Liver (tissue), 9 donors: ENCODE measurements around the gene SLFN14. TPM values are rescaled to one million over a fixed set of nuclear protein-coding genes. Genes with fewer than 3 reads are reported as not detected.
"Not testable (repeated sequence)": the region's sequence is repeated elsewhere in the genome, so short reads cannot be mapped to it uniquely, and the experiment has no call there.

ENCODE experiments used
- DNase-seq: peaks from one replicate; pipeline ENCODE4 v3.0.0-alpha.2; 2017; ENCODE audit warnings: low spot score
- H3K27ac ChIP-seq, 2 donors: one replicate each; pipeline ENCODE4 v1.7.0; 2013; ENCODE audit warnings: inconsistent platforms in 2 of 2, low read length in 2 of 2, control low read depth in 1 of 2, low read depth in 1 of 2, mild to moderate bottlenecking in 1 of 2
- H3K27me3 ChIP-seq, 4 donors: one replicate each; pipeline versions ENCODE4 v1.6.1 to v1.7.0; 2013; ENCODE audit warnings: low read length in 3 of 4, inconsistent platforms in 1 of 4, mild to moderate bottlenecking in 1 of 4, moderate library complexity in 1 of 4; ENCODE audit not compliant: control insufficient read depth in 4 of 4, insufficient read depth in 4 of 4
- H3K36me3 ChIP-seq, 4 donors: one replicate each; pipeline versions ENCODE4 v1.6.1 to v1.7.0; 2013; ENCODE audit warnings: low read length in 3 of 4, mild to moderate bottlenecking in 3 of 4, low read depth in 1 of 4, moderate library complexity in 1 of 4; ENCODE audit not compliant: control insufficient read depth in 4 of 4, insufficient read depth in 3 of 4
- H3K4me1 ChIP-seq, 4 donors: one replicate each; pipeline versions ENCODE4 v1.6.1 to v1.7.0; 2013; ENCODE audit warnings: low read length in 3 of 4, mild to moderate bottlenecking in 3 of 4, moderate library complexity in 1 of 4; ENCODE audit not compliant: control insufficient read depth in 4 of 4, insufficient read depth in 4 of 4
- H3K4me3 ChIP-seq, 3 donors: one replicate each; pipeline versions ENCODE4 v1.6.1 to v1.7.0; 2013; ENCODE audit warnings: low read length in 3 of 3, control low read depth in 1 of 3, low read depth in 1 of 3, mild to moderate bottlenecking in 1 of 3
- H3K9ac ChIP-seq, 2 donors: one replicate each; pipeline ENCODE4 v1.7.0; 2013; ENCODE audit warnings: low read length in 2 of 2, mild to moderate bottlenecking in 2 of 2, moderate library complexity in 2 of 2, control low read depth in 1 of 2, low read depth in 1 of 2
- H3K9me3 ChIP-seq, 4 donors: one replicate each; pipeline versions ENCODE4 v1.6.1 to v1.7.0; 2013; ENCODE audit warnings: low read length in 3 of 4; ENCODE audit not compliant: control insufficient read depth in 4 of 4
- CTCF ChIP-seq: fragments of 150-350 bp; IDR thresholded peaks from 2 replicates; pipeline ENCODE4 v1.5.1; 2017; ENCODE audit warnings: improper control_type of control experiment, low read depth, low read length; ENCODE audit not compliant: missing input control
- EGR1 ChIP-seq, 2 donors: IDR thresholded peaks; 2 replicates each; pipeline ENCODE4 v1.6.1; 2016 to 2018; ENCODE audit warnings: antibody characterized with exemption in 2 of 2, low read depth in 2 of 2
- FOXA1 ChIP-seq: IDR thresholded peaks from 2 replicates; pipeline ENCODE4 v1.6.1; 2016; ENCODE audit warnings: antibody characterized with exemption
- FOXA2 ChIP-seq: IDR thresholded peaks from 2 replicates; pipeline ENCODE4 v1.6.1; 2016; ENCODE audit warnings: antibody characterized with exemption
- GABPA ChIP-seq, 2 donors: IDR thresholded peaks in 1 of 2; conservative IDR thresholded peaks in 1 of 2; 2 replicates each; pipeline ENCODE4 v1.6.1; 2016; ENCODE audit warnings: antibody characterized with exemption in 2 of 2, mild to moderate bottlenecking in 1 of 2, moderate library complexity in 1 of 2
- HNF4A ChIP-seq, 2 donors: conservative IDR thresholded peaks; 2 replicates each; pipeline ENCODE4 v1.6.1; 2016; ENCODE audit warnings: antibody characterized with exemption in 2 of 2, mild to moderate bottlenecking in 2 of 2
- HNF4G ChIP-seq: IDR thresholded peaks from 2 replicates; pipeline ENCODE4 v1.6.1; 2016; ENCODE audit warnings: antibody characterized with exemption
- JUND ChIP-seq, 2 donors: IDR thresholded peaks; 2 replicates each; pipeline ENCODE4 v1.6.1; 2016; ENCODE audit warnings: antibody characterized with exemption in 2 of 2
- MAX ChIP-seq: IDR thresholded peaks from 2 replicates; pipeline ENCODE4 v1.6.1; 2016; ENCODE audit warnings: antibody characterized with exemption
- NR2F2 ChIP-seq: IDR thresholded peaks from 2 replicates; pipeline ENCODE4 v1.6.1; 2016; ENCODE audit warnings: antibody characterized with exemption
- RAD21 ChIP-seq, 2 donors: IDR thresholded peaks; 2 replicates each; pipeline ENCODE4 v1.6.1; 2016; ENCODE audit warnings: antibody characterized with exemption in 2 of 2, mild to moderate bottlenecking in 2 of 2
- RXRA ChIP-seq, 2 donors: IDR thresholded peaks; 2 replicates each; pipeline ENCODE4 v1.6.1; 2017 to 2018; ENCODE audit warnings: antibody characterized with exemption in 2 of 2, mild to moderate bottlenecking in 1 of 2
- SP1 ChIP-seq: IDR thresholded peaks from 2 replicates; pipeline ENCODE4 v1.6.1; 2018; ENCODE audit warnings: antibody characterized with exemption, mild to moderate bottlenecking
- TAF1 ChIP-seq: conservative IDR thresholded peaks from 2 replicates; pipeline ENCODE4 v1.6.1; 2016; ENCODE audit warnings: antibody characterized with exemption, mild to moderate bottlenecking
- YY1 ChIP-seq: IDR thresholded peaks from 2 replicates; pipeline ENCODE4 v1.6.1; 2016; ENCODE audit warnings: antibody characterized with exemption, mild to moderate bottlenecking
- WGBS: extraction: QIAGEN DNeasy Blood & Tissue Kit; methylation state at CpG from one replicate; pipeline ENCODE4 v1.1.7; 2013; 5-methylcytosine and 5-hydroxymethylcytosine counted together
- polyA plus RNA-seq, 2 donors: library from polyadenylated mRNA; stranded (reverse) in 1 of 2; unstranded in 1 of 2; fragments of 200-250 nt in 1 of 2; fragments of >200 nt in 1 of 2; fragmentation: Nextera tagmentation in 1 of 2; extraction: Ambion mirVana in 1 of 2; gene quantifications; one replicate each; pipeline versions ENCODE4 v1.2.1 to v1.2.3, GENCODE V29; 2013 to 2015
- total RNA-seq, 2 donors: library from RNA; depleted of rRNA; stranded (reverse); fragments of >200 nt; gene quantifications; one replicate each; pipeline ENCODE4 v1.2.3, GENCODE V29; 2014
- TF ChIP-seq, protein P1 (sequence below): IDR thresholded peaks from 2 replicates; pipeline ENCODE4 v1.6.1; 2016; ENCODE audit warnings: antibody characterized with exemption
- TF ChIP-seq, protein P2 (sequence below): IDR thresholded peaks from 2 replicates; pipeline ENCODE4 v1.6.1; 2016; ENCODE audit warnings: antibody characterized with exemption
- donor health status: healthy.
- donor health status: healthy.
- donor health status: healthy.
- donor health status: healthy.
- donor health status: healthy.

SLFN14 gene
- total and polyA plus RNA-seq, 4 donors = under 0.01 to 23.7 TPM; not detected in 2

- TF ChIP-seq EGR1 (IDR thresholded peaks at IDR 0.05; ENCODE audit: low read depth in 2 of 2) (no peak), RAD21 (IDR thresholded peaks at IDR 0.05) (no peak), SP1 (no peak), TAF1 (no peak), FOXA2 (no peak), CTCF (no peak), NR2F2 (no peak), YY1 (no peak), HNF4A (conservative IDR thresholded peaks at IDR 0.05) (no peak), JUND (IDR thresholded peaks at IDR 0.05) (no peak), MAX (no peak)
- TF ChIP-seq, protein P1, sequence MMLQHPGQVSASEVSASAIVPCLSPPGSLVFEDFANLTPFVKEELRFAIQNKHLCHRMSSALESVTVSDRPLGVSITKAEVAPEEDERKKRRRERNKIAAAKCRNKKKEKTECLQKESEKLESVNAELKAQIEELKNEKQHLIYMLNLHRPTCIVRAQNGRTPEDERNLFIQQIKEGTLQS = no peak
- no peaks in the 10 kb centered on the region for H3K9me3 ChIP-seq
Measured at GRCh38 chr17:35519906-35520442, 40.6 kb downstream of the SLFN14 start.

GRCh38 chr17:35519439-35519838 is 41.2 kb downstream of the SLFN14 start:
- Histone ChIP-seq H3K27me3 (peaks cover 0 to 12% (median 3%) of the 10 kb centered on the region in 4 donors), H3K4me3 (no peak overlapping the region), H3K36me3 (no peaks in the 10 kb centered on the region), H3K27ac (no peak overlapping the region), H3K9me3 (no peaks in the 10 kb centered on the region), H3K4me1 (peaks cover 0 to 3% (median 0%) of the 10 kb centered on the region in 4 donors), H3K9ac (no peak overlapping the region)
- DNase-seq = no peak
- 55% methylated on average over 3 of the region's 3 CpGs for WGBS
- no peak for TF ChIP-seq GABPA (IDR thresholded peaks at IDR 0.05 in 1 of 2, conservative IDR thresholded peaks at IDR 0.05 in 1 of 2)
- TF ChIP-seq, protein P1 = no peak
- TF ChIP-seq JUND (IDR thresholded peaks at IDR 0.05) = no peak
- no peak for TF ChIP-seq SP1
- TF ChIP-seq HNF4G = no peak
- no peak for TF ChIP-seq HNF4A (conservative IDR thresholded peaks at IDR 0.05)
- TF ChIP-seq YY1 = no peak
- TF ChIP-seq EGR1 (IDR thresholded peaks at IDR 0.05; ENCODE audit: low read depth in 2 of 2) = no peak
- no peak for TF ChIP-seq CTCF
- no peak for TF ChIP-seq RXRA (IDR thresholded peaks at IDR 0.05)
- TF ChIP-seq FOXA2 = no peak
- TF ChIP-seq FOXA1 = no peak
- TF ChIP-seq, protein P2, sequence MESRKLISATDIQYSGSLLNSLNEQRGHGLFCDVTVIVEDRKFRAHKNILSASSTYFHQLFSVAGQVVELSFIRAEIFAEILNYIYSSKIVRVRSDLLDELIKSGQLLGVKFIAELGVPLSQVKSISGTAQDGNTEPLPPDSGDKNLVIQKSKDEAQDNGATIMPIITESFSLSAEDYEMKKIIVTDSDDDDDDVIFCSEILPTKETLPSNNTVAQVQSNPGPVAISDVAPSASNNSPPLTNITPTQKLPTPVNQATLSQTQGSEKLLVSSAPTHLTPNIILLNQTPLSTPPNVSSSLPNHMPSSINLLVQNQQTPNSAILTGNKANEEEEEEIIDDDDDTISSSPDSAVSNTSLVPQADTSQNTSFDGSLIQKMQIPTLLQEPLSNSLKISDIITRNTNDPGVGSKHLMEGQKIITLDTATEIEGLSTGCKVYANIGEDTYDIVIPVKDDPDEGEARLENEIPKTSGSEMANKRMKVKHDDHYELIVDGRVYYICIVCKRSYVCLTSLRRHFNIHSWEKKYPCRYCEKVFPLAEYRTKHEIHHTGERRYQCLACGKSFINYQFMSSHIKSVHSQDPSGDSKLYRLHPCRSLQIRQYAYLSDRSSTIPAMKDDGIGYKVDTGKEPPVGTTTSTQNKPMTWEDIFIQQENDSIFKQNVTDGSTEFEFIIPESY = no peak
- no peak for TF ChIP-seq RAD21 (IDR thresholded peaks at IDR 0.05)
- TF ChIP-seq TAF1 = no peak
- no peak for TF ChIP-seq NR2F2

More at GRCh38 chr17:35519906-35520442, 40.6 kb downstream of the SLFN14 start:
- no peak for DNase-seq
- Histone ChIP-seq H3K27me3 (peaks cover 0 to 8% (median 3%) of the 10 kb centered on the region in 4 donors), H3K4me3 (no peak overlapping the region), H3K9ac (no peak overlapping the region), H3K27ac (no peak overlapping the region), H3K4me1 (peaks cover 0 to 3% (median 0%) of the 10 kb centered on the region in 4 donors), H3K36me3 (no peaks in the 10 kb centered on the region)
- 65% methylated on average over 8 of the region's 8 CpGs for WGBS

GRCh38 chr17:35518431-35518830 is 42.2 kb downstream of the SLFN14 start:
- H3K27me3 ChIP-seq = peaks cover 0 to 12% (median 7%) of the 10 kb centered on the region in 4 donors
- 83% methylated on average over 5 of the region's 5 CpGs for WGBS
- H3K9me3 ChIP-seq, H3K4me3 ChIP-seq, H3K27ac ChIP-seq, H3K9ac ChIP-seq, H3K36me3 ChIP-seq, H3K4me1 ChIP-seq, DNase-seq: not testable (repeated sequence)
